Activated T-helper 1 cell treated with anti-CD3 and anti-CD28 coated beads, Interleukin-2, amount 50 U/mL, for 16 hours (primary cell): Measurements from ENCODE around the gene MAN1A2.
"Not testable (repeated sequence)": the region's sequence is repeated elsewhere in the genome, so short reads cannot be mapped to it uniquely, and the experiment has no call there.

Source experiments
- DNase-seq, 2 donors: peaks; one replicate each; pipeline ENCODE4 v3.0.0-alpha.2; 2020; ENCODE audit warnings: low read depth in 1 of 2, low spot score in 1 of 2

Gene MAN1A2

GRCh38 chr1:117396636-117397035 is 29.4 kb downstream of the MAN1A2 start:
- DNase-seq = no peak

GRCh38 chr1:117398957-117399356 is 31.7 kb downstream of the MAN1A2 start:
- DNase-seq = no peak

GRCh38 chr1:117401761-117402160 is 34.5 kb downstream of the MAN1A2 start:
- no peak for DNase-seq

DNA sequence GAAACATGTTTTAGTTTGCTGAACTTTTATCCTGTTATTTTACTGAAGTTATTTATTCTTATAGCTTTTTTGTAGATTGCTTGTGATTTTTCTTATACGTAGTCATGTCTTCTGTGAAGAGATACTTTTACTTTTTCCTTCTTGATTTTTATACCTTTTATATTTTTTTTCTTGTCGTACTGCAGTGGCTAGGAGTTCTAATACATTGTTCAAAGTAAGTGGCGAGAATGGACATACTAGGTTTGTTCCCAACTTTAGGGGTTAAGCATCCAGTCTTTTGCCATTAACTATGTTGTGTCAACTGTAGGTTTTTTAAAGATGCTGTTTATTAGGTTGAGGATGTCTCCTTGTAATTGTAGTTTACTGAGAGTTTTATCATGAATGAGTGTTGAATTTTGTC is 36.3 kb downstream of the MAN1A2 start:
- no peak for DNase-seq

GRCh38 chr1:117405042-117405441 is 37.8 kb downstream of the MAN1A2 start:
- DNase-seq = no peak

DNA sequence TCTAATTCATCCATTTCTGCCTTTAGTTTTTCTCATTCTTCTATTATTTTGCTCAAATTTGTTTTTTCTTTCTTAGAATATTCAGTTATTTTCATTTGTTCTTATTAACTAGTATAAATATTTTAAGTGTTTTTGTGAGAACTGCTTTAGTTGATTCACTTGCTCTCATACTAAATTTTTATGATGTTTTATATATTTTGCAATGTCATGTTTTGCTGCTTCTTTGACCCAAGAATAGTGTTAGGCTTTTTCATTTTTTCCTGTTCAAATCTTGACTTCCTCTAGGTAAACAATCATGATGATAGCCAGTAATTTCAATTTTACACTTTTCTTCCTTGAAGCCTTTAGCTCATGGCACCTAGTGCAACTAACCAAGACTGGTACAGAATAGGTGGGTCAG is 45.2 kb downstream of the MAN1A2 start:
- DNase-seq = no peak

DNA sequence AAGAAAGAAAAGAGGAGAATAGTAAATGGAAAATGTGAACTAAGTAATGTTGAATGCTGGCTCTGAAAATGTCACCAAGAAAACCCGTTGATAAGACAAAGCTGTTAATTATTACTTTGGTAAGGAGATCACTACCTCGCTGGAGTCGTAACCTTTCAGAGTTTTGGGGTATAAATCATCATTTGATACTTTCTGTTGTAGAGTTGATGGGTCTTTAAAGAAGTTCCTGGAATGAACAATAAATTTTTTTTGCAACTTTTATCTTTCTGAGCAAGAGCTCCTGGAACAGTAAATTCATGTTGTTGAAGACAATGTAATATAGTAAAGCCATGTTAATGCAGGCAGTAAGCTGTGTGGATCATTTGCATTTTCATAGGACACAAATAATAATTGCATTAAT is 46.2 kb downstream of the MAN1A2 start:
- DNase-seq = no peak

GRCh38 chr1:117414943-117415342 is 47.7 kb downstream of the MAN1A2 start:
- DNase-seq = no peak

GRCh38 chr1:117416004-117416403 is 48.8 kb downstream of the MAN1A2 start:
- no peak for DNase-seq

DNA sequence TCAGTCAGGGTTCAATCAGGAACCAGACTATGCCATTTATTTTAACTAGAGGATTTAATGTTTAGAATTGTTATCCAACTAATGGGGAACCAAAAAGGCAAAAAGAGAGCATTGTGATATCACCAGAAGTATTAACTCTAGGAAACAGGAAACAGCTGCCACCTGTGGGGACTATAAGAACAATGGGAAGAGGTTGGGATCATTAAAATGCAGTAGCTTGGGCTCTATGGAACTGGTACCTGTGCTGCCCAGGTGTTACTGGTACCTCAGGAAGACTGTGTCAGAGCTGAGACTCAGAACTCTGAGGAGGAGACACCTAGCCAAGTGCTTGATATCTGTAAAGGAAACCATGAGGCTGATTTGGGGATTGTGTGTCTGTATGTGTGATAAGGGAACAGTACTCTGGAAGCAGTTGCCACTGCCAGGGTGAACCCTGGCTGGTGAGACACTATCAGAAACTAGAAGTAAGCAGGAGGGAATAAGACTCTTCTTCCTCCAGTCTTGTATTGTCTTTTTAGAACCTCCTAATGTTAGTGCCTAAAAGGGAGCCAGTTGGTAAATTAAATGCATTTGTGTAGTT is 49.4 kb downstream of the MAN1A2 start:
- DNase-seq = no peak

DNA sequence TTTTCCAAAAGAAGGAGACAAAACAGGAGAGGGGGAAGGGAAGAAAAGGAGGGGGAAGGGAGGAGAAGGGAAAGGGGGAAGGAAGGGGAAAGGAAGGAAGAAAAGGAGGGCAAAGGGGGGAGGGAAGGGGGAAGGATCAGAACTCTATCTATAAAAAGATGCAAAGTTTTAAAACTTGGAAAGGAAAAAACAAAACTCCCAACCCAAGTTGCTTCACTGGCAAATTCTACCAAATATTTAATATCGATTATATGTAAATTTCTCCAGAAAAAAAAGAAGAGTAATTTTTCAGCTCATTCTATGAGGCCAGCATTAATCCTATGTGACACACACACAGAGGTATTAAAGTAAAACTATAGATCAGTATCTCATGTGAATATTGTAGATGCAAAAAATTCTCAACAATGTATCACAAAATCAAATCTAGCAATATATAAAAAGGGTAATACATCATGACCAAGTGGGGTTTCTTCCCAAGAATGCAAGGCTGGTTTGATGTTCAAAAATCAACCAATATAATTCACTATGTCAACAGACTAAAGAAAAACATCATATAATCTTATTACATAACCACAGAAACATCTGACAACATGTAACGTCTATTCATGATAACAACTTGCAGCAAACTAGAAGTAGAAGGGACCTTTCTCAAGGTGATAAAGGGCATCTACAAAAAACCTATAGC is 57.9 kb downstream of the MAN1A2 start:
- DNase-seq = no peak

- DNase-seq = no peak
Observed at GRCh38 chr1:117427297-117427696, 60.0 kb downstream of the MAN1A2 start.

DNA sequence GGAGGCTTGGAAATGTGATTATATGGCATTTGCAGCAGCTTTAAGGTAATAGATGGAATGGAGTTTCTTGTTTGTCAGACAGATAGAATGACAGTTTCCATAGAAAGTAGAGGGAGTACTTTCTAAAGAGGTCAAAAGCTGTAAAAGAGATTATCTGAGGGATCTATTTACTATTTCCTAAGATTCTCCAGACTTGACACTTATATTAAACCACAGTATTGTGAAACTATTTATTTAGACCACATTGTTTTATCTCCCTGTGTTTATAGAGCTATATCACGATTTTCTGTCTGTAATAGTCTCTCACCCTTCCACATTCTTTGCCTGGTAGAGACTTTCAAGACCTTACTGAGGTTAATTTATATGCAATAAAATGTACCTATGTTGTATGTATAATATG is 66.7 kb downstream of the MAN1A2 start:
- DNase-seq = no peak

- no peak for DNase-seq
Observed at GRCh38 chr1:117436513-117436912, 69.3 kb downstream of the MAN1A2 start.

- DNase-seq = no peak
Observed at GRCh38 chr1:117447661-117448060, 80.4 kb downstream of the MAN1A2 start.

GRCh38 chr1:117452216-117452615 is 85.0 kb downstream of the MAN1A2 start:
- no peak for DNase-seq

DNA sequence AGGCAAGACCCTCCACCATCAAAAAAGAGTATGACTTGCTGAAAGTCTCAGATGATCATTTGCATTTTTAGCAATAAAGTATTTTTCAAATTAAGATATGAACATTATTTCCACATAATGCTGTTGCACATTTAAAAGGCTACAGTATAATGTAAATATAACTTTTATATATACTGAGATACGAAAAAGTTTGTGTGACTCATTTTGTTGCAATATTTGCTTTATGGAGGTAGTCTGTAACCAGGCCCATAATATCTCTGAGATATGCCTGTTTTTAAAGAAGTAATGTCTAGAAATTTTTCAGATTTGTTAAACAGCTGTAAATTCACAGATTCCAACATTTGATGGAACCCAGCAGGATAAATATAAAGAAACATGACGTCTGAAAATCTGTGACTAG is 86.7 kb downstream of the MAN1A2 start:
- DNase-seq = no peak

DNA sequence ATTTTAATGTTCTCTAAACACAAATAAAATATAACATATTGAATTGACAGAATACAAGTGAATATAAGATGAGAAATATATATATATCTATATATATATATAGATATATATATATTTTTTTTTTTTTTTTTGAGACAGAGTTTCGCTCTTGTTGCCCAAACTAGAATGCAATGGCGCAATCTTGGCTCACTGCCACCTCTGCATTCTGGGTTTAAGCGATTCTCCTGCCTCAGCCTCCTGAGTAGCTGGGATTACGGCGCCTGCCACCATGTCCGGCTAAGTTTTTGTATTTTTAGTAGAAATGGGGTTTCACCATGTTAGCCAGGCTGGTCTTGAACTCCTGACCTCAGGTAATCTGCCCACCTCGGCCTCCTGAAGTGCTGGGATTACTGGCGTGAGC is 91.2 kb downstream of the MAN1A2 start:
- not testable (repeated sequence) for DNase-seq

DNA sequence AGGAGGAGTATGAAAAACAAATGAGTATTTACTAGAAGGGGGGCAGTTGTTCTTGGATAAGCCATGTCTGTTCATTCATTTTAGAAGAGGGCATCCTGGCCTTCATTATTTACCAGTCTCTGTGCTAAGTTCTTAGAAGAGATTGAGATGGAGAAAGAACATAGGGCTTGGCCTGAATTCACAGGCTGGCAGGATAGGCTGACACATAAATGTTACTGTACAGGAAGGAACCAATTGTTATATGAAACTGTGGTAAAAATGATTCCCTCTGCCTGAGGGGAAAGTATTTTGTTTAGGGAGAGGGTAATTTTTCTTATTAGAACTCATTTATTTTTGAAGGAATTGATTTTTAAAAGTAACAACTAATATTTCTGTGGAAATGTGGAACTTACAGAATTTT is 99.5 kb downstream of the MAN1A2 start:
- no peak for DNase-seq

- DNase-seq = no peak
Observed at GRCh38 chr1:117467336-117467735, 100.1 kb downstream of the MAN1A2 start.

- DNase-seq = no peak
Observed at GRCh38 chr1:117473063-117473462, 105.8 kb downstream of the MAN1A2 start.

DNA sequence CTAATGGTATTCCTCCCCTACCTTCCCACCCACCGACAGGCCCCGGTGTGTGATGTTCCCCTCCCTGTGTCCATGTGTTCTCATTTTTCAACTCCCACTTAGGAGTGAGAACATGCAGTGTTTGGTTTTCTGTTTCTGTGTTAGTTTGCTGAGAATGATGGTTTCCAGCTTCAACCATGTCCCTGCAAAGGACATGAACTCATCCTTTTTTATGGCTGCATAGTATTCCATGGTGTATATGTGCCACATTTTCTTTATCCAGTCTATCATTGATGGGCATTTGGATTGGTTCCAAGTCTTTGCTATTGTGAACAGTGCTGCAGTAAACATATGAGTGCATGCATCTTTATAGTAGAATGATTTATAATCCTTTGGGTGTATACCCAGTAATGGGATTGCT is 108.2 kb downstream of the MAN1A2 start:
- DNase-seq = not testable (repeated sequence)

GRCh38 chr1:117479086-117479485 is 111.8 kb downstream of the MAN1A2 start:
- no peak for DNase-seq
